Tibial nerve (tissue), 4 donors: ENCODE measurements around the gene CTAG2.
"Not testable (repeated sequence)": the region's sequence is repeated elsewhere in the genome, so short reads cannot be mapped to it uniquely, and the experiment has no call there.

Experiments used
- CTCF ChIP-seq, 5 experiments: fragments of 200-600 bp in 3 of 5; fragments of 450-650 bp in 2 of 5; sonication (generic) in 3 of 5; IDR thresholded peaks; one replicate each; pipeline ENCODE4 v1.5.1; 2016 to 2019; ENCODE audit warnings: antibody characterized with exemption in 5 of 5, mild to moderate bottlenecking in 3 of 5, moderate library complexity in 2 of 5
- EP300 ChIP-seq, 2 donors: sonication (generic); formaldehyde crosslinking; IDR thresholded peaks; one replicate each; pipeline ENCODE4 v1.6.1; 2017; ENCODE audit warnings: antibody characterized with exemption in 2 of 2, mild to moderate bottlenecking in 1 of 2
- POLR2A ChIP-seq, 2 donors: fragments of 450-650 bp; IDR thresholded peaks; one replicate each; pipeline ENCODE4 v1.6.1; 2017; ENCODE audit warnings: antibody characterized with exemption in 2 of 2, mild to moderate bottlenecking in 2 of 2, moderate library complexity in 2 of 2

- not testable (repeated sequence) for TF ChIP-seq POLR2A, CTCF, EP300 (IDR thresholded peaks at IDR 0.05)
Measured at GRCh38 chrX:154628960-154629359, 24.4 kb downstream of the CTAG2 start.
